HepG2 (cell line): ENCODE data around the gene PBX1. TPM values are rescaled to one million over a fixed set of nuclear protein-coding genes. Genes with fewer than 3 reads are reported as not detected.

Source experiments
- ATAC-seq: fragments of 200-7000 bp; cut with Tn5 transposase; 3 replicates; pipeline ENCODE4 v1.9.1; 2020; ENCODE audit warnings: mild to moderate bottlenecking, moderate library complexity
- BruUV-seq: library from RNA; stranded (reverse); fragments of 400-500 nt; replicated peaks from 2 replicates; lab custom pipeline; 2021; lab: Mats Ljungman, UMichigan
- CTCF ChIA-PET: fragments of 300-600 bp; formaldehyde crosslinking; extraction: SDS; loops from one replicate; lab custom pipeline; 2021; ENCODE audit warnings: low total read pairs, inconsistent platforms, low intra/inter-chr PET ratio; lab: Yijun Ruan, JAX
- POLR2A ChIA-PET: fragments of 350-600 bp; sonication (Branson Sonifier 250); formaldehyde crosslinking; loops from one replicate; lab custom pipeline; 2020; ENCODE audit warnings: antibody characterized with exemption, inconsistent platforms; lab: Yijun Ruan, JAX
- DNase-seq: peaks from one replicate; pipeline ENCODE4 v3.0.0-alpha.2; 2015; ENCODE audit warnings: low spot score
- FAIRE-seq: peaks from 3 replicates; lab custom pipeline; 2011; peaks lifted over from hg19 to GRCh38; lab: Jason Lieb, UNC
- H2AFZ ChIP-seq: one replicate; pipeline ENCODE4 v1.6.1; 2011; ENCODE audit warnings: low read length, inconsistent platforms
- H3K27ac ChIP-seq: fragments of 300-600 bp; 3 replicates; pipeline ENCODE4 v1.8.0; 2011; ENCODE audit warnings: mixed run types, mild to moderate bottlenecking, mixed read lengths, low read length, inconsistent platforms; ENCODE audit not compliant: insufficient read depth; ENCODE audit errors: extremely low read length
- H3K27me3 ChIP-seq, 2 experiments: fragments of 200-600 bp in 1 of 2; 2 replicates in 1 of 2; 3 replicates in 1 of 2; pipeline versions ENCODE4 v1.6.0 to v1.8.0; 2011; ENCODE audit warnings: low read length in 2 of 2, mild to moderate bottlenecking in 2 of 2, moderate library complexity in 2 of 2, inconsistent platforms in 1 of 2; ENCODE audit not compliant: insufficient read depth in 2 of 2, control insufficient read depth in 1 of 2
- H3K36me3 ChIP-seq, 2 experiments: fragments of 200-600 bp in 1 of 2; replicated peaks in 1 of 2; 2 replicates in 1 of 2; 3 replicates in 1 of 2; pipeline versions ENCODE4 v1.5.1 to v1.8.0; 2011; ENCODE audit warnings: low read length in 2 of 2, inconsistent platforms in 1 of 2; ENCODE audit not compliant: insufficient read depth in 2 of 2, control insufficient read depth in 1 of 2
- H3K4me1 ChIP-seq: 2 replicates; pipeline ENCODE4 v1.5.1; 2012; ENCODE audit warnings: low read length, inconsistent platforms; ENCODE audit not compliant: insufficient read depth
- H3K4me2 ChIP-seq: 2 replicates; pipeline ENCODE4 v1.6.0; 2011; ENCODE audit warnings: low read depth, low read length, inconsistent platforms
- H3K4me3 ChIP-seq, 3 experiments: fragments of 200-600 bp in 1 of 3; sonication (generic), shearing (Covaris generic) in 1 of 3; replicated peaks in 1 of 3; 2 replicates each; pipeline ENCODE4 v1.5.1; 2011 to 2016; ENCODE audit warnings: low read length in 3 of 3, inconsistent platforms in 2 of 3, low read depth in 2 of 3, mild to moderate bottlenecking in 2 of 3, control low read depth in 1 of 3, mixed read lengths in 1 of 3; ENCODE audit not compliant: insufficient read depth in 1 of 3
- H3K79me2 ChIP-seq: one replicate; pipeline ENCODE4 v1.6.1; 2011; ENCODE audit warnings: low read length, inconsistent platforms; ENCODE audit not compliant: insufficient read depth
- H3K9ac ChIP-seq: 2 replicates; pipeline ENCODE4 v1.6.0; 2011; ENCODE audit warnings: mild to moderate bottlenecking, low read depth, low read length, inconsistent platforms; ENCODE audit not compliant: insufficient read depth
- H3K9me3 ChIP-seq: 2 replicates; pipeline ENCODE4 v1.5.1; 2012; ENCODE audit warnings: mild to moderate bottlenecking, low read length
- H4K20me1 ChIP-seq: 2 replicates; pipeline ENCODE4 v1.6.0; 2011; ENCODE audit warnings: inconsistent platforms, mild to moderate bottlenecking, low read length, moderate library complexity; ENCODE audit not compliant: insufficient read depth
- MEIS2 ChIP-seq: sonication (generic); formaldehyde crosslinking; IDR thresholded peaks from 2 replicates; pipeline ENCODE4 v1.9.0; 2021; ENCODE audit warnings: mild to moderate bottlenecking, missing genetic modification reagents
- SAFB2 ChIP-seq: sonication (generic); formaldehyde crosslinking; IDR thresholded peaks from 2 replicates; pipeline ENCODE4 v1.5.1; 2020; ENCODE audit warnings: missing genetic modification reagents, low read depth, mild to moderate bottlenecking, borderline replicate concordance
- ZNF350 ChIP-seq: sonication (generic); formaldehyde crosslinking; IDR thresholded peaks from 2 replicates; pipeline ENCODE4 v1.4.0; 2020; ENCODE audit warnings: mild to moderate bottlenecking, low read depth, missing genetic modification reagents, borderline replicate concordance
- ZNF569 ChIP-seq: sonication (generic); formaldehyde crosslinking; IDR thresholded peaks from 2 replicates; pipeline ENCODE4 v1.5.0; 2020; ENCODE audit warnings: mild to moderate bottlenecking, missing genetic modification reagents, moderate library complexity, borderline replicate concordance
- WGBS: methylation state at CpG from one replicate; pipeline ENCODE4 v1.1.6; 2017; ENCODE audit warnings: low lambda C conversion rate; 5-methylcytosine and 5-hydroxymethylcytosine counted together
- in situ Hi-C: cut with HindIII; loops from 2 replicates; pipeline ENCODE4 v1.10.0; 2017; ENCODE audit warnings: low pct_unique_long_range_greater_than_20kb; ENCODE audit not compliant: extremely low pct_ligation_motif_present
- intact Hi-C: fragments of 100-400 bp; cut with micrococcal nuclease; formaldehyde crosslinking; loops from one replicate; pipeline ENCODE4 v1.10.0; 2022; ENCODE audit not compliant: unreplicated experiment
- polyA plus RNA-seq, 8 experiments: library from polyadenylated mRNA; depleted of rRNA in 3 of 8; stranded (reverse) in 7 of 8; unstranded in 1 of 8; fragments of >200 nt; fragmentation: Illumina TruSeq in 4 of 8; extraction: Trizol in 4 of 8; gene quantifications; 2 replicates each; pipeline versions ENCODE4 v1.2.1 to v1.2.3, GENCODE V29; 2011 to 2016; ENCODE audit warnings: low read depth in 4 of 8, missing spikeins in 1 of 8, mixed read lengths in 1 of 8; ENCODE audit not compliant: insufficient read depth in 1 of 8
- total RNA-seq, 5 experiments: library from RNA; depleted of rRNA; stranded (reverse); fragments of >200 nt; fragmentation: Illumina TruSeq; extraction: Trizol; gene quantifications; 2 replicates each; pipeline ENCODE4 v1.2.3, GENCODE V29; 2016; ENCODE audit warnings: low read depth in 1 of 5
- TF ChIP-seq, protein P1 (sequence below): sonication (generic); formaldehyde crosslinking; IDR thresholded peaks from 2 replicates; pipeline ENCODE4 v1.5.0; 2020; ENCODE audit warnings: missing genetic modification reagents
- TF ChIP-seq, protein P2 (sequence below): sonication (generic); formaldehyde crosslinking; IDR thresholded peaks from 2 replicates; pipeline ENCODE4 v1.9.0; 2021; ENCODE audit warnings: missing genetic modification reagents, mild to moderate bottlenecking, borderline replicate concordance

The PBX1 gene
- total and polyA plus RNA-seq, 2 of the 13 experiments (the other 11 are each of a cell fraction or from before 2014, with no cell fraction given), result 0.24 TPM; not detected in 1

DNA sequence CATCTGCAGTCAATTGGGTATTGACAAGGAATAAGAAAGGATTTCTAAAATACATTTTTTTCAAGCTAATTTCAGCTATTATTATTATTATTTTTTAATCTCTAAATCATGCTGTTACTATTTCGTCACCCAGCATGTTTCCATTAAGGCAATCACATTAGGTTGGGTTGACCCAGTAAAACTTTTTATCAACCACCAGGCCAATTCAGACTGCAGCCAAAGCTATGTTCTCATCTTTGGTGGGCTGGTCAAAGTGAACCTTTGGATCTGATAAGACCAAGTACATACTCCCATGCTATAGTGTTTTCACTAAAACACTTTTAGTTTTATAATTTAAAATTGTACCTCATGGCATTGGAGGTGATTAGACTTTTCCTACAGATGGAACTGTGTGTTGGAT is 198.6 kb downstream of the PBX1 start:
- Histone ChIP-seq H3K4me3 (no peak overlapping the region), H3K36me3 (no peaks in the 10 kb centered on the region), H3K4me2 (no peak overlapping the region), H2AFZ (no peak overlapping the region), H3K27me3 (no peaks in the 10 kb centered on the region), H3K9ac (no peak overlapping the region), H3K4me1 (no peaks in the 10 kb centered on the region), H3K9me3 (no peaks in the 10 kb centered on the region), H3K79me2 (no peaks in the 10 kb centered on the region), H3K27ac (no peak overlapping the region), H4K20me1 (no peaks in the 10 kb centered on the region)
- FAIRE-seq (no peak), ATAC-seq (no peak), DNase-seq (no peak)
- no TSS peak for BruUV-seq
- TF ChIP-seq, protein P1, sequence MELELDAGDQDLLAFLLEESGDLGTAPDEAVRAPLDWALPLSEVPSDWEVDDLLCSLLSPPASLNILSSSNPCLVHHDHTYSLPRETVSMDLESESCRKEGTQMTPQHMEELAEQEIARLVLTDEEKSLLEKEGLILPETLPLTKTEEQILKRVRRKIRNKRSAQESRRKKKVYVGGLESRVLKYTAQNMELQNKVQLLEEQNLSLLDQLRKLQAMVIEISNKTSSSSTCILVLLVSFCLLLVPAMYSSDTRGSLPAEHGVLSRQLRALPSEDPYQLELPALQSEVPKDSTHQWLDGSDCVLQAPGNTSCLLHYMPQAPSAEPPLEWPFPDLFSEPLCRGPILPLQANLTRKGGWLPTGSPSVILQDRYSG (CRISPR knock-in tag), result no peak
- CTCF ChIA-PET, result no interaction called here
- WGBS, result 0% methylated on average over 1 of the region's 1 CpG
- intact Hi-C loops, result no loop called here
- in situ Hi-C loops, result no loop called here
- POLR2A ChIA-PET, result no interaction called here

DNA sequence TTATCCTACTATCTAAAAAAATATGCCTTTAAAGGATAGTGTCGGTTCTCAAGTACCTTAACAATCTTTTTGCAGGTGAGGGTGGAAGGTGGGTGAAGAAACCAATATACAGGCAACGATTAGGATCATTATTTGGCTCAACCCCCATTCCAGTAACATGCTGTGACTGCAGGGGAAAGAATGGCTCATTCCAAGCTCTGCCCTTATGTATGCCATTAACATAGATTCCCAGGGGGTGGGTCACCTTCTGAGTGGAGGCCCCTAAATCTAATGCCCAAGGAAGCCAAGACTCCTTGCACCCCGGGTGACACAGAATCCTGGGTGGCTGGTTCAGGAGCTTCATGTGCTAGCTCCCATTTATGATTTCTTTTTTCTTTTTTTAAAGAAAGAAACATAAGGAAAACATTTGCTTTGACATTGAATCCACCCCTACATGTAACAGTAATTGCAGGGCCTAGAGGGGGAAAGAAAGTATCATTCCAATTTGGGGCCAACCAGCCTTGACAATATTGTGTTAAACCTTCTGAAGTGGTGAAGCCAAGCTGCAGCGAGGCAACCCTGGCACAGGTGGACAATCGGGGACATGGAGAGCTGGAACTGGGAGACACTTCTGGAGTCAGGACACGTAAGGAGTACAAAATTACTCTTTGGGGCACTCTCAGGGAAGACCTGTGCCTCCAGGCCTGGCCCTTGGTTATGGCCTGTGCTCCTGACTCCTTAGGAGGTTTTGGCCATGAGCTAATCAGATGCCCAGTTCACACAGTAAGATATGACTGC is 200.3 kb downstream of the PBX1 start:
- 32% methylated on average over 6 of the region's 6 CpGs for WGBS
- Histone ChIP-seq H3K36me3 (no peaks in the 10 kb centered on the region), H3K4me1 (no peaks in the 10 kb centered on the region), H3K4me2 (no peak overlapping the region), H3K4me3 (no peak overlapping the region), H3K27me3 (no peaks in the 10 kb centered on the region), H3K79me2 (no peaks in the 10 kb centered on the region), H2AFZ (no peak overlapping the region), H3K9ac (no peak overlapping the region), H3K9me3 (no peaks in the 10 kb centered on the region), H4K20me1 (no peaks in the 10 kb centered on the region), H3K27ac (no peak overlapping the region)
- POLR2A ChIA-PET, result no interaction called here
- in situ Hi-C loops (no loop called here), intact Hi-C loops (no loop called here)
- CTCF ChIA-PET, result no interaction called here
- no peak for ATAC-seq
- no TSS peak for BruUV-seq
- TF ChIP-seq ZNF350 (no peak), MEIS2 (CRISPR knock-in tag) (no peak), ZNF569 (no peak), SAFB2 (CRISPR knock-in tag) (no peak)
- TF ChIP-seq, protein P2, sequence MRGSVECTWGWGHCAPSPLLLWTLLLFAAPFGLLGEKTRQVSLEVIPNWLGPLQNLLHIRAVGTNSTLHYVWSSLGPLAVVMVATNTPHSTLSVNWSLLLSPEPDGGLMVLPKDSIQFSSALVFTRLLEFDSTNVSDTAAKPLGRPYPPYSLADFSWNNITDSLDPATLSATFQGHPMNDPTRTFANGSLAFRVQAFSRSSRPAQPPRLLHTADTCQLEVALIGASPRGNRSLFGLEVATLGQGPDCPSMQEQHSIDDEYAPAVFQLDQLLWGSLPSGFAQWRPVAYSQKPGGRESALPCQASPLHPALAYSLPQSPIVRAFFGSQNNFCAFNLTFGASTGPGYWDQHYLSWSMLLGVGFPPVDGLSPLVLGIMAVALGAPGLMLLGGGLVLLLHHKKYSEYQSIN (CRISPR knock-in tag), result no peak
- no peak for DNase-seq
- no peak for FAIRE-seq
